HCT116 (cell line): ENCODE data around the gene KYNU. TPM values are rescaled to one million over a fixed set of nuclear protein-coding genes. Genes with fewer than 3 reads are reported as not detected.

Source experiments
- ATAC-seq: fragments of 200-7000 bp; cut with Tn5 transposase; 2 replicates; pipeline ENCODE4 v1.9.1; 2020; ENCODE audit warnings: mild to moderate bottlenecking, moderate library complexity
- BruUV-seq: library from RNA; stranded (reverse); fragments of 400-500 nt; replicated peaks from 2 replicates; lab custom pipeline; 2021; lab: Mats Ljungman, UMichigan
- CTCF ChIA-PET: fragments of 300-600 bp; sonication (Branson Sonifier 250); formaldehyde crosslinking; loops from one replicate; lab custom pipeline; 2021; ENCODE audit warnings: antibody characterized with exemption; lab: Charles Lee
- POLR2A ChIA-PET: fragments of 300-600, 350-600 bp; sonication (Branson Sonifier 250); formaldehyde crosslinking; loops from one replicate; lab custom pipeline; 2021; ENCODE audit warnings: antibody characterized with exemption; lab: Charles Lee
- RAD21 ChIA-PET, 2 experiments: fragments of 300-600 bp; sonication (Branson Sonifier 250); formaldehyde crosslinking; loops; one replicate each; lab custom pipeline; 2023; ENCODE audit warnings: low total read pairs in 2 of 2; ENCODE audit not compliant: uncharacterized antibody in 2 of 2, unreplicated experiment in 2 of 2, low non-redundant PET in 1 of 2; lab: Charles Lee
- DNase-seq: peaks from one replicate; pipeline ENCODE4 v3.0.0-alpha.2; 2010; ENCODE audit warnings: low read depth, low spot score
- H2AFZ ChIP-seq: fragments of 200-600 bp; shearing (Covaris generic), sonication (generic); 2 replicates; pipeline ENCODE4 v1.6.1; 2017; ENCODE audit warnings: low read depth, mixed run types, mixed read lengths, antibody characterized with exemption, low read length; ENCODE audit not compliant: poor library complexity, severe bottlenecking
- H3K27ac ChIP-seq: 2 replicates; pipeline ENCODE4 v1.5.1; 2012; ENCODE audit warnings: low read depth, low read length
- H3K27me3 ChIP-seq: fragments of 200-600 bp; sonication (generic); 2 replicates; pipeline ENCODE4 v1.6.1; 2016; ENCODE audit warnings: mixed run types, low read length, mixed read lengths; ENCODE audit not compliant: insufficient read depth
- H3K36me3 ChIP-seq, 2 experiments: fragments of 200-500 bp in 1 of 2; fragments of 200-600 bp in 1 of 2; sonication (Bioruptor generic) in 1 of 2; sonication (generic) in 1 of 2; 2 replicates each; pipeline versions ENCODE4 v1.5.1 to v1.6.1; 2014 to 2016; ENCODE audit warnings: low read length in 2 of 2, inconsistent platforms in 1 of 2, mixed read lengths in 1 of 2, mixed run types in 1 of 2; ENCODE audit not compliant: insufficient read depth in 2 of 2, control insufficient read depth in 1 of 2
- H3K4me1 ChIP-seq, 2 experiments: fragments of 200-600 bp in 1 of 2; sonication (generic) in 1 of 2; 2 replicates each; pipeline versions ENCODE4 v1.5.1 to v1.6.1; 2012 to 2017; ENCODE audit warnings: low read length in 2 of 2, inconsistent platforms in 1 of 2, mild to moderate bottlenecking in 1 of 2, mixed read lengths in 1 of 2, mixed run types in 1 of 2, moderate library complexity in 1 of 2; ENCODE audit not compliant: insufficient read depth in 2 of 2, control insufficient read depth in 1 of 2
- H3K4me2 ChIP-seq: fragments of 200-600 bp; sonication (generic); 2 replicates; pipeline ENCODE4 v1.6.1; 2017; ENCODE audit warnings: mixed run types, low read length, mixed read lengths
- H3K4me3 ChIP-seq, 2 experiments: fragments of 200-600 bp in 1 of 2; sonication (generic) in 1 of 2; replicated peaks in 1 of 2; 2 replicates each; pipeline ENCODE4 v1.5.1; 2011 to 2016; ENCODE audit warnings: low read length in 2 of 2, control low read depth in 1 of 2, low read depth in 1 of 2, mild to moderate bottlenecking in 1 of 2, mixed read lengths in 1 of 2, mixed run types in 1 of 2
- H3K79me2 ChIP-seq: fragments of 200-600 bp; sonication (generic); 2 replicates; pipeline ENCODE4 v1.6.1; 2017; ENCODE audit warnings: mild to moderate bottlenecking, mixed run types, low read length, moderate library complexity, mixed read lengths; ENCODE audit not compliant: insufficient read depth
- H3K9ac ChIP-seq: fragments of 200-600 bp; sonication (generic); 2 replicates; pipeline ENCODE4 v1.6.1; 2016; ENCODE audit warnings: low read length, mixed read lengths
- H3K9me2 ChIP-seq: fragments of 200-600 bp; sonication (generic), shearing (Covaris generic); 2 replicates; pipeline ENCODE4 v1.6.1; 2017; ENCODE audit warnings: mixed run types, mild to moderate bottlenecking, moderate library complexity; ENCODE audit not compliant: insufficient read depth
- H3K9me3 ChIP-seq, 2 experiments: fragments of 200-500 bp in 1 of 2; fragments of 200-600 bp in 1 of 2; sonication (Bioruptor generic) in 1 of 2; sonication (generic) in 1 of 2; 2 replicates each; pipeline ENCODE4 v1.6.1; 2014 to 2017; ENCODE audit warnings: low read length in 2 of 2, mixed read lengths in 2 of 2, inconsistent platforms in 1 of 2, low read depth in 1 of 2, mild to moderate bottlenecking in 1 of 2, mixed run types in 1 of 2, moderate library complexity in 1 of 2; ENCODE audit not compliant: control insufficient read depth in 1 of 2, insufficient read depth in 1 of 2
- H4K20me1 ChIP-seq: fragments of 200-600 bp; sonication (generic), shearing (Covaris generic); 2 replicates; pipeline ENCODE4 v1.6.1; 2017; ENCODE audit warnings: mixed run types, mild to moderate bottlenecking, moderate library complexity; ENCODE audit not compliant: insufficient read depth
- ATF3 ChIP-seq: IDR thresholded peaks from 2 replicates; pipeline ENCODE4 v1.6.1; 2012
- CEBPB ChIP-seq: IDR thresholded peaks from 2 replicates; pipeline ENCODE4 v1.6.1; 2012; ENCODE audit warnings: low read depth
- EGR1 ChIP-seq: IDR thresholded peaks from 2 replicates; pipeline ENCODE4 v1.6.1; 2012; ENCODE audit warnings: low read depth
- ELF1 ChIP-seq: IDR thresholded peaks from 2 replicates; pipeline ENCODE4 v1.6.1; 2012; ENCODE audit warnings: low read depth, borderline replicate concordance
- EZH2 ChIP-seq: fragments of 200-600 bp; sonication (generic); IDR thresholded peaks from 2 replicates; pipeline ENCODE4 v1.6.1; 2017; ENCODE audit warnings: antibody characterized with exemption, mixed run types
- EZH2phosphoT487 ChIP-seq: fragments of 200-600 bp; IDR thresholded peaks from 2 replicates; pipeline ENCODE4 v1.6.1; 2018; ENCODE audit warnings: antibody characterized with exemption, borderline replicate concordance
- FOSL1 ChIP-seq: IDR thresholded peaks from 2 replicates; pipeline ENCODE4 v1.6.1; 2012; ENCODE audit warnings: low read depth
- JUND ChIP-seq: IDR thresholded peaks from 2 replicates; pipeline ENCODE4 v1.6.1; 2012
- MAX ChIP-seq: IDR thresholded peaks from 2 replicates; pipeline ENCODE4 v1.6.1; 2012
- POLR2AphosphoS5 ChIP-seq: IDR thresholded peaks from 2 replicates; pipeline ENCODE4 v1.6.1; 2011; ENCODE audit warnings: mild to moderate bottlenecking, low read depth, low read length, moderate library complexity
- RAD21 ChIP-seq: IDR thresholded peaks from 2 replicates; pipeline ENCODE4 v1.6.1; 2012; ENCODE audit warnings: low read depth, mild to moderate bottlenecking
- REST ChIP-seq: IDR thresholded peaks from 2 replicates; pipeline ENCODE4 v1.6.1; 2012; ENCODE audit warnings: low read depth
- SIN3A ChIP-seq: IDR thresholded peaks from 2 replicates; pipeline ENCODE4 v1.6.1; 2012; ENCODE audit warnings: low read depth
- SP1 ChIP-seq: IDR thresholded peaks from 2 replicates; pipeline ENCODE4 v1.6.1; 2012; ENCODE audit warnings: low read depth
- TCF7L2 ChIP-seq: IDR thresholded peaks from 2 replicates; pipeline ENCODE4 v1.7.0; 2011; ENCODE audit warnings: borderline replicate concordance, inconsistent platforms; ENCODE audit not compliant: insufficient read depth, insufficient read length; ENCODE audit errors: extremely low read depth
- ZFX ChIP-seq: fragments of 450-650 bp; IDR thresholded peaks from 2 replicates; pipeline ENCODE4 v1.6.1; 2017
- intact Hi-C: fragments of 100-400 bp; cut with micrococcal nuclease; formaldehyde crosslinking; loops from 2 replicates; pipeline ENCODE4 v1.10.0; 2022
- total RNA-seq: library from RNA; stranded (reverse); gene quantifications from one replicate; pipeline ENCODE4 v1.2.1, GENCODE V29; 2021; ENCODE audit not compliant: unreplicated experiment
- TF ChIP-seq, protein P1 (sequence below), 3 experiments: fragments of 200-600 bp in 1 of 3; sonication (generic) in 1 of 3; IDR thresholded peaks in 2 of 3; conservative IDR thresholded peaks in 1 of 3; 2 replicates each; pipeline ENCODE4 v1.5.1; 2012 to 2017; ENCODE audit warnings: low read depth in 2 of 3, low read length in 2 of 3, antibody characterized with exemption in 1 of 3, borderline replicate concordance in 1 of 3, control low read depth in 1 of 3, mild to moderate bottlenecking in 1 of 3, mixed read lengths in 1 of 3, mixed run types in 1 of 3, moderate library complexity in 1 of 3; ENCODE audit not compliant: insufficient read depth in 1 of 3

KYNU gene
- total RNA-seq, 1 experiment from 2014 or later = 0.22 TPM

DNA sequence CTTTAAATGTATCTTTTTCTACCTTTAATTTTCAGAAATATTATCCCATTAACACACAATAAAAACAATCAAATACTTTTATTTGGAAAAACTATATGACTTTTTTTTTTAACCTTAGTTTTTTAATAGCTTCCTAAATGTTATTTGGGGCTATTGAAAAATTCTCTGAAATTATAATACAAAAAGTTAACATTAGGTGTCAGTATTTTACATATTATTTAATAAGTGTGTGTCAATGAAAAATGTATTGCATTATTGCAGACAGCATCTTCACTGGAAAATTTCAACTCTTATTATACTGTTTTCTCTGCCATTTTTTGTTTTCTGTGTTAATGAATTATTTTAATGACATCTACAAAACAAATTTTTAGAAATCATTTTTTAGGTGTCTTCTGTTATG, 200.6 kb downstream of the KYNU start:
- no peak for DNase-seq
- Histone ChIP-seq H3K9ac (no peak overlapping the region), H3K36me3 (no peaks in the 10 kb centered on the region), H2AFZ (no peak overlapping the region), H3K4me1 (no peaks in the 10 kb centered on the region), H3K27ac (no peak overlapping the region), H4K20me1 (no peaks in the 10 kb centered on the region), H3K4me2 (no peak overlapping the region), H3K79me2 (no peaks in the 10 kb centered on the region)
- BruUV-seq = no TSS peak
- RAD21 ChIA-PET = no interaction called here
- intact Hi-C loops = no loop called here
- no peak for TF ChIP-seq FOSL1
- TF ChIP-seq CEBPB = no peak
- TF ChIP-seq, protein P1, sequence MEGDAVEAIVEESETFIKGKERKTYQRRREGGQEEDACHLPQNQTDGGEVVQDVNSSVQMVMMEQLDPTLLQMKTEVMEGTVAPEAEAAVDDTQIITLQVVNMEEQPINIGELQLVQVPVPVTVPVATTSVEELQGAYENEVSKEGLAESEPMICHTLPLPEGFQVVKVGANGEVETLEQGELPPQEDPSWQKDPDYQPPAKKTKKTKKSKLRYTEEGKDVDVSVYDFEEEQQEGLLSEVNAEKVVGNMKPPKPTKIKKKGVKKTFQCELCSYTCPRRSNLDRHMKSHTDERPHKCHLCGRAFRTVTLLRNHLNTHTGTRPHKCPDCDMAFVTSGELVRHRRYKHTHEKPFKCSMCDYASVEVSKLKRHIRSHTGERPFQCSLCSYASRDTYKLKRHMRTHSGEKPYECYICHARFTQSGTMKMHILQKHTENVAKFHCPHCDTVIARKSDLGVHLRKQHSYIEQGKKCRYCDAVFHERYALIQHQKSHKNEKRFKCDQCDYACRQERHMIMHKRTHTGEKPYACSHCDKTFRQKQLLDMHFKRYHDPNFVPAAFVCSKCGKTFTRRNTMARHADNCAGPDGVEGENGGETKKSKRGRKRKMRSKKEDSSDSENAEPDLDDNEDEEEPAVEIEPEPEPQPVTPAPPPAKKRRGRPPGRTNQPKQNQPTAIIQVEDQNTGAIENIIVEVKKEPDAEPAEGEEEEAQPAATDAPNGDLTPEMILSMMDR (IDR thresholded peaks at IDR 0.05 in 2 of 3, conservative IDR thresholded peaks at IDR 0.05 in 1 of 3; ENCODE audit: borderline replicate concordance in 1 of 3, insufficient read depth in 1 of 3, low read depth in 2 of 3, low read length in 2 of 3) = no peak
- TF ChIP-seq ATF3 = no peak
- no peak for TF ChIP-seq ELF1
- TF ChIP-seq EGR1 = no peak
- TF ChIP-seq SP1 = no peak
- TF ChIP-seq ZFX = no peak
- TF ChIP-seq, all 23 proteins: peak for 0
- H3K27me3 ChIP-seq = no peaks in the 10 kb centered on the region
- H3K9me3 ChIP-seq = peaks cover 0 to 4% of the 10 kb centered on the region in 2 experiments; a peak in 2 of 4 replicates
- ChIA-PET POLR2A (no interaction called here), CTCF (interaction anchor here (0.9 to 1.0 kb wide), 2 partner anchors 16 to 33 kb away, joined by 3 read pairs; no protein-coding TSS in a partner anchor)
- ATAC-seq = no peak
- H3K9me2 ChIP-seq = no peaks in the 10 kb centered on the region
- no peak overlapping the region for H3K4me3 ChIP-seq

GRCh38 chr2:143081616-143082015, 204.2 kb downstream of the KYNU start:
- Histone ChIP-seq H3K4me2 (no peak overlapping the region), H3K9ac (no peak overlapping the region), H3K27me3 (no peaks in the 10 kb centered on the region), H4K20me1 (no peaks in the 10 kb centered on the region), H3K9me3 (no peaks in the 10 kb centered on the region), H3K27ac (no peak overlapping the region), H2AFZ (no peak overlapping the region), H3K79me2 (no peaks in the 10 kb centered on the region), H3K9me2 (no peaks in the 10 kb centered on the region), H3K36me3 (no peaks in the 10 kb centered on the region), H3K4me1 (no peaks in the 10 kb centered on the region), H3K4me3 (no peak overlapping the region)
- intact Hi-C loops = no loop called here
- ChIA-PET RAD21 (no interaction called here), POLR2A (no interaction called here), CTCF (no interaction called here)
- ATAC-seq = no peak
- DNase-seq = no peak
- no TSS peak for BruUV-seq
- TF ChIP-seq SIN3A (no peak), MAX (no peak), RAD21 (no peak), TCF7L2 (no peak), EGR1 (no peak), EZH2 (no peak), JUND (no peak), ATF3 (no peak), REST (no peak), EZH2phosphoT487 (no peak), POLR2AphosphoS5 (no peak)
